ENCODE measurements around the gene ITGA6. TPM values are rescaled to one million over a fixed set of nuclear protein-coding genes. Genes with fewer than 3 reads are reported as not detected.

The ITGA6 gene
- total and polyA plus RNA-seq, 4 donors: 13.2 to 105 (median 51.9) TPM

- TF ChIP-seq CTCF (IDR thresholded peaks at IDR 0.05; ENCODE audit: control extremely low read depth, extremely low read depth): no peak
- H3K27me3 ChIP-seq (ENCODE audit: control insufficient read depth in 3 of 3, insufficient read depth in 3 of 3, low read length in 2 of 3): no peaks in the 10 kb centered on the region
- no peaks in the 10 kb centered on the region for H3K9me3 ChIP-seq (ENCODE audit: control insufficient read depth in 4 of 4, insufficient read depth in 3 of 4, low read length in 3 of 4)
- peaks cover 0 to 13% (median 5%) of the 10 kb centered on the region in 4 donors for H3K36me3 ChIP-seq (ENCODE audit: control insufficient read depth in 4 of 4, insufficient read depth in 4 of 4, low read length in 4 of 4)
- ATAC-seq (ENCODE audit: insufficient read depth, low FRiP score): no peak
- H3K4me3 ChIP-seq: no peak overlapping the region
- no peak overlapping the region for H3K27ac ChIP-seq (ENCODE audit: low read depth in 1 of 2, low read length in 1 of 2)
- no peaks in the 10 kb centered on the region for H3K4me1 ChIP-seq (ENCODE audit: control insufficient read depth in 5 of 5, insufficient read depth in 5 of 5, low read length in 5 of 5)
- H3K9ac ChIP-seq (ENCODE audit: insufficient read depth in 1 of 2, low read length in 2 of 2): no peak overlapping the region
- DNase-seq: no peak
Measured at GRCh38 chr2:172473167-172473566, 45.8 kb downstream of the ITGA6 start.

GRCh38 chr2:172478353-172478752, 51.0 kb downstream of the ITGA6 start:
- WGBS, 2 donors: 92 to 94% methylated on average over 8 of the region's 8 CpGs
- no peak for ATAC-seq (ENCODE audit: insufficient read depth, low FRiP score)

GRCh38 chr2:172480301-172481218, 53.2 kb downstream of the ITGA6 start:
- H3K27ac ChIP-seq (ENCODE audit: low read depth in 1 of 2, low read length in 1 of 2): no peak overlapping the region
- no peak overlapping the region for H3K9ac ChIP-seq (ENCODE audit: insufficient read depth in 1 of 2, low read length in 2 of 2)
- TF ChIP-seq CTCF (IDR thresholded peaks at IDR 0.05; ENCODE audit: control extremely low read depth, extremely low read depth): no peak
- H3K4me1 ChIP-seq (ENCODE audit: control insufficient read depth in 5 of 5, insufficient read depth in 5 of 5, low read length in 5 of 5): no peaks in the 10 kb centered on the region
- 56 to 66% methylated on average over 12 of the region's 12 CpGs for WGBS, 2 donors
- no peaks in the 10 kb centered on the region for H3K9me3 ChIP-seq (ENCODE audit: control insufficient read depth in 4 of 4, insufficient read depth in 3 of 4, low read length in 3 of 4)
- ATAC-seq (ENCODE audit: insufficient read depth, low FRiP score) (no peak), DNase-seq (no peak)
- H3K27me3 ChIP-seq (ENCODE audit: control insufficient read depth in 3 of 3, insufficient read depth in 3 of 3, low read length in 2 of 3): no peaks in the 10 kb centered on the region
- no peak overlapping the region for H3K4me3 ChIP-seq
- H3K36me3 ChIP-seq (ENCODE audit: control insufficient read depth in 4 of 4, insufficient read depth in 4 of 4, low read length in 4 of 4): peaks cover 0 to 6% (median 5%) of the 10 kb centered on the region in 4 donors

More at GRCh38 chr2:172478353-172478752, 51.0 kb downstream of the ITGA6 start:
- H3K4me1 ChIP-seq (ENCODE audit: control insufficient read depth in 5 of 5, insufficient read depth in 5 of 5, low read length in 5 of 5): no peaks in the 10 kb centered on the region
- no peak overlapping the region for H3K9ac ChIP-seq (ENCODE audit: insufficient read depth in 1 of 2, low read length in 2 of 2)
- H3K9me3 ChIP-seq (ENCODE audit: control insufficient read depth in 4 of 4, insufficient read depth in 3 of 4, low read length in 3 of 4): no peaks in the 10 kb centered on the region
- no peaks in the 10 kb centered on the region for H3K27me3 ChIP-seq (ENCODE audit: control insufficient read depth in 3 of 3, insufficient read depth in 3 of 3, low read length in 2 of 3)
- H3K27ac ChIP-seq (ENCODE audit: low read depth in 1 of 2, low read length in 1 of 2): no peak overlapping the region
- no peak for DNase-seq
- peaks cover 0 to 10% (median 3%) of the 10 kb centered on the region in 4 donors for H3K36me3 ChIP-seq (ENCODE audit: control insufficient read depth in 4 of 4, insufficient read depth in 4 of 4, low read length in 4 of 4)
- no peak for TF ChIP-seq CTCF (IDR thresholded peaks at IDR 0.05; ENCODE audit: control extremely low read depth, extremely low read depth)
- H3K4me3 ChIP-seq: no peak overlapping the region
